ENCODE measurements around the gene SLC30A1. TPM values are rescaled to one million over a fixed set of nuclear protein-coding genes. Genes with fewer than 3 reads are reported as not detected.

The SLC30A1 gene
- total and polyA plus RNA-seq, 8 donors: 0.58 to 30.1 (median 5.5) TPM

DNA sequence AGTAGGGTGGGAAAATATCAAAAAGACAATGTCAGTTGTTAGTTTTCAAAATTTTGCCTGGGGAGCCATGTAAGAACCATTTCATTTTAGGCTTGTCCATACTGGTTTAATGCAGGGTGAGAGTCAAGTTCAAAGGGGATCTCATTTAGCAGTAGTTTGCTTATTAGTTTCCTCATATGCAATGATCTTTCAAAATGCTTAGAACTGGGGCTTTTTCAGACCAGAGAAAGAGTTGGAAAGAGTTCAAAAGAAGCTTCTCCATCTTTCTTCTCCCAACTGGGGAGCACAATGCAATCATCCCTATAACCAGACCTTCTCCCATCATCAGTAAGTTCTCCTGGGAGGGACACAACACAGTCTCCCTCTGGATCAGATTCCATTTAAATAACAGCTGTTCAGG lies 16.5 kb upstream of the SLC30A1 start:
- DNase-seq: no peak
- TF ChIP-seq CTCF (IDR thresholded peaks at IDR 0.05): no peak

DNA sequence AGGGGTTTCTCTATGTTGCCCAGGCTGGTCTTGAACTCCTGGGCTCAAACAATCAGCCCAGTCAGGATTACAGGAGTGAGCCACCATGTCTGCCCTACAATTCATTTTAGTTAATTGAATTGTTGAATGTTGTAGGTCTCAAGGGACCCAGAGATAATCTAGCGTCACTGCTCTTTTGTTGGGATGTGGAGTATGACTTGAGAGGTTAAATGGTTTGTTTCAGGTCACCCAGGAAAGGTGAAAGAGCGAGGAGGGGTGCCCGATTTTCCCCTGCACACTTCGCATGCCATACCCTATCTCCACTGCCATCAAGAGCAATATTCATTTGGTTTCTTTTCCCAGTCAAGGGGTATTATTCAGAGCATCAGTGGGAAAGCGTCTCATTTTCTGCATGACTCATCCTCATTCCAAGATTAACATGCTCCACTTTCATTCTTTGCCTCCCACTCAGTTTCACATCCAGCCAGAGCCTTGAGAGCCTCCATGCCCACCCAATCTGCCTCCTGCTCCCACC lies 13.1 kb upstream of the SLC30A1 start:
- intact Hi-C loops (cut with DNase I; ENCODE audit: low total_unique reads): no loop called here
- no peaks in the 10 kb centered on the region for H3K9me3 ChIP-seq
- H3K27ac ChIP-seq: no peak overlapping the region
- no peak for TF ChIP-seq POLR2A (IDR thresholded peaks at IDR 0.05)
- TF ChIP-seq EP300 (IDR thresholded peaks at IDR 0.05): no peak
- TF ChIP-seq POLR2AphosphoS5 (IDR thresholded peaks at IDR 0.05): no peak
- TF ChIP-seq CTCF (IDR thresholded peaks at IDR 0.05): no peak
- no peaks in the 10 kb centered on the region for H3K36me3 ChIP-seq
- peak in 1 of 2 donors; percentile 46 for DNase-seq
- 65 to 71% (median 70%) methylated on average over 5 of the region's 5 CpGs for WGBS, 5 donors
- H3K4me1 ChIP-seq: peaks cover 0 to 16% (median 0%) of the 10 kb centered on the region in 4 donors
- H3K27me3 ChIP-seq: no peaks in the 10 kb centered on the region
- no peak overlapping the region for H3K4me3 ChIP-seq

More for the DNA sequence above, 16.5 kb upstream of the SLC30A1 start:
- H3K9me3 ChIP-seq: no peaks in the 10 kb centered on the region
- H3K36me3 ChIP-seq: no peaks in the 10 kb centered on the region
- H3K27ac ChIP-seq: no peak overlapping the region
- H3K27me3 ChIP-seq: no peaks in the 10 kb centered on the region
- peaks cover 0 to 9% (median 0%) of the 10 kb centered on the region in 4 donors for H3K4me1 ChIP-seq
- intact Hi-C loops (cut with DNase I; ENCODE audit: low total_unique reads): no loop called here
- no peak overlapping the region for H3K4me3 ChIP-seq

- DNase-seq: peak; percentile 44 to 47
- H3K27ac ChIP-seq: no peak overlapping the region
- H3K9me3 ChIP-seq: no peaks in the 10 kb centered on the region
- no peak overlapping the region for H3K4me3 ChIP-seq
- no peaks in the 10 kb centered on the region for H3K27me3 ChIP-seq
- 62 to 72% (median 64%) methylated on average over 6 of the region's 6 CpGs for WGBS, 5 donors
- TF ChIP-seq POLR2AphosphoS5 (IDR thresholded peaks at IDR 0.05): no peak
- no peak for TF ChIP-seq EP300 (IDR thresholded peaks at IDR 0.05)
- no peak for TF ChIP-seq CTCF (IDR thresholded peaks at IDR 0.05)
- no peak for TF ChIP-seq POLR2A (IDR thresholded peaks at IDR 0.05)
- no peaks in the 10 kb centered on the region for H3K36me3 ChIP-seq
- H3K4me1 ChIP-seq: peaks cover 0 to 16% (median 0%) of the 10 kb centered on the region in 4 donors
- intact Hi-C loops (cut with DNase I; ENCODE audit: low total_unique reads): loop anchor here (10.0 kb wide), 1 partner anchor 65 kb away; no protein-coding TSS in a partner anchor
Observed at GRCh38 chr1:211589782-211590721, 11.1 kb upstream of the SLC30A1 start.

- 95 to 99% (median 97%) methylated on average over 4 of the region's 4 CpGs for WGBS, 5 donors
- TF ChIP-seq CTCF (IDR thresholded peaks at IDR 0.05) (no peak), POLR2A (IDR thresholded peaks at IDR 0.05) (no peak), EP300 (IDR thresholded peaks at IDR 0.05) (no peak), POLR2AphosphoS5 (IDR thresholded peaks at IDR 0.05) (no peak)
- DNase-seq: no peak
- intact Hi-C loops (cut with DNase I; ENCODE audit: low total_unique reads): loop anchor here (10.0 kb wide), 1 partner anchor 66 kb away; no protein-coding TSS in a partner anchor
- H3K27me3 ChIP-seq: no peaks in the 10 kb centered on the region
- H3K27ac ChIP-seq: no peak overlapping the region
- H3K9me3 ChIP-seq: no peaks in the 10 kb centered on the region
- H3K4me1 ChIP-seq: peaks cover 0 to 16% (median 0%) of the 10 kb centered on the region in 4 donors
- no peak overlapping the region for H3K4me3 ChIP-seq
- no peaks in the 10 kb centered on the region for H3K36me3 ChIP-seq
Observed at GRCh38 chr1:211588711-211589110, 9.8 kb upstream of the SLC30A1 start.
